HepG2 (cell line): ENCODE measurements around the gene PTPRD. TPM values are rescaled to one million over a fixed set of nuclear protein-coding genes. Genes with fewer than 3 reads are reported as not detected.

Source experiments
- ATAC-seq: fragments of 200-7000 bp; cut with Tn5 transposase; 3 replicates; pipeline ENCODE4 v1.9.1; 2020; ENCODE audit warnings: mild to moderate bottlenecking, moderate library complexity
- BruUV-seq: library from RNA; stranded (reverse); fragments of 400-500 nt; replicated peaks from 2 replicates; lab custom pipeline; 2021; lab: Mats Ljungman, UMichigan
- CTCF ChIA-PET: fragments of 300-600 bp; formaldehyde crosslinking; extraction: SDS; loops from one replicate; lab custom pipeline; 2021; ENCODE audit warnings: low total read pairs, inconsistent platforms, low intra/inter-chr PET ratio; lab: Yijun Ruan, JAX
- POLR2A ChIA-PET: fragments of 350-600 bp; sonication (Branson Sonifier 250); formaldehyde crosslinking; loops from one replicate; lab custom pipeline; 2020; ENCODE audit warnings: antibody characterized with exemption, inconsistent platforms; lab: Yijun Ruan, JAX
- DNase-seq: peaks from one replicate; pipeline ENCODE4 v3.0.0-alpha.2; 2015; ENCODE audit warnings: low spot score
- FAIRE-seq: peaks from 3 replicates; lab custom pipeline; 2011; peaks lifted over from hg19 to GRCh38; lab: Jason Lieb, UNC
- H2AFZ ChIP-seq: one replicate; pipeline ENCODE4 v1.6.1; 2011; ENCODE audit warnings: low read length, inconsistent platforms
- H3K27ac ChIP-seq: fragments of 300-600 bp; 3 replicates; pipeline ENCODE4 v1.8.0; 2011; ENCODE audit warnings: mixed run types, mild to moderate bottlenecking, mixed read lengths, low read length, inconsistent platforms; ENCODE audit not compliant: insufficient read depth; ENCODE audit errors: extremely low read length
- H3K27me3 ChIP-seq, 2 experiments: fragments of 200-600 bp in 1 of 2; 2 replicates in 1 of 2; 3 replicates in 1 of 2; pipeline versions ENCODE4 v1.6.0 to v1.8.0; 2011; ENCODE audit warnings: low read length in 2 of 2, mild to moderate bottlenecking in 2 of 2, moderate library complexity in 2 of 2, inconsistent platforms in 1 of 2; ENCODE audit not compliant: insufficient read depth in 2 of 2, control insufficient read depth in 1 of 2
- H3K36me3 ChIP-seq, 2 experiments: fragments of 200-600 bp in 1 of 2; replicated peaks in 1 of 2; 2 replicates in 1 of 2; 3 replicates in 1 of 2; pipeline versions ENCODE4 v1.5.1 to v1.8.0; 2011; ENCODE audit warnings: low read length in 2 of 2, inconsistent platforms in 1 of 2; ENCODE audit not compliant: insufficient read depth in 2 of 2, control insufficient read depth in 1 of 2
- H3K4me1 ChIP-seq: 2 replicates; pipeline ENCODE4 v1.5.1; 2012; ENCODE audit warnings: low read length, inconsistent platforms; ENCODE audit not compliant: insufficient read depth
- H3K4me2 ChIP-seq: 2 replicates; pipeline ENCODE4 v1.6.0; 2011; ENCODE audit warnings: low read depth, low read length, inconsistent platforms
- H3K4me3 ChIP-seq, 3 experiments: fragments of 200-600 bp in 1 of 3; sonication (generic), shearing (Covaris generic) in 1 of 3; replicated peaks in 1 of 3; 2 replicates each; pipeline ENCODE4 v1.5.1; 2011 to 2016; ENCODE audit warnings: low read length in 3 of 3, inconsistent platforms in 2 of 3, low read depth in 2 of 3, mild to moderate bottlenecking in 2 of 3, control low read depth in 1 of 3, mixed read lengths in 1 of 3; ENCODE audit not compliant: insufficient read depth in 1 of 3
- H3K79me2 ChIP-seq: one replicate; pipeline ENCODE4 v1.6.1; 2011; ENCODE audit warnings: low read length, inconsistent platforms; ENCODE audit not compliant: insufficient read depth
- H3K9ac ChIP-seq: 2 replicates; pipeline ENCODE4 v1.6.0; 2011; ENCODE audit warnings: mild to moderate bottlenecking, low read depth, low read length, inconsistent platforms; ENCODE audit not compliant: insufficient read depth
- H3K9me3 ChIP-seq: 2 replicates; pipeline ENCODE4 v1.5.1; 2012; ENCODE audit warnings: mild to moderate bottlenecking, low read length
- H4K20me1 ChIP-seq: 2 replicates; pipeline ENCODE4 v1.6.0; 2011; ENCODE audit warnings: inconsistent platforms, mild to moderate bottlenecking, low read length, moderate library complexity; ENCODE audit not compliant: insufficient read depth
- AGO1 ChIP-seq: fragments of 200-400 bp; formaldehyde crosslinking; IDR thresholded peaks from 2 replicates; pipeline ENCODE4 v1.6.1; 2017; ENCODE audit warnings: mild to moderate bottlenecking, low read depth, low read length, moderate library complexity; ENCODE audit not compliant: poor library complexity, severe bottlenecking
- CC2D1A ChIP-seq: sonication (generic); formaldehyde crosslinking; IDR thresholded peaks from 2 replicates; pipeline ENCODE4 v1.8.1; 2023; ENCODE audit warnings: mild to moderate bottlenecking, missing genetic modification reagents
- CEBPB ChIP-seq: IDR thresholded peaks from 2 replicates; pipeline ENCODE4 v1.6.1; 2011; ENCODE audit warnings: low read depth, low read length, improper control_type of control experiment, borderline replicate concordance
- GTF2F1 ChIP-seq: fragments of 150-350 bp; IDR thresholded peaks from 2 replicates; pipeline ENCODE4 v1.6.1; 2014; ENCODE audit warnings: low read length
- JUND ChIP-seq: sonication (generic); formaldehyde crosslinking; IDR thresholded peaks from 2 replicates; pipeline ENCODE4 v1.8.0; 2022; ENCODE audit warnings: mild to moderate bottlenecking, missing genetic modification reagents
- KLF16 ChIP-seq, 2 experiments: sonication (generic) in 1 of 2; formaldehyde crosslinking in 1 of 2; IDR thresholded peaks; 2 replicates each; pipeline versions ENCODE4 v1.6.1 to v1.8.0; 2016 to 2023; ENCODE audit warnings: missing genetic modification reagents in 2 of 2, missing compliant biosample characterization in 1 of 2
- REL ChIP-seq: sonication (generic); formaldehyde crosslinking; conservative IDR thresholded peaks from 2 replicates; pipeline ENCODE4 v1.8.0; 2022; ENCODE audit warnings: mild to moderate bottlenecking, missing genetic modification reagents, moderate library complexity
- SP1 ChIP-seq, 2 experiments: fragments of 450-650 bp in 1 of 2; sonication (generic) in 1 of 2; formaldehyde crosslinking in 1 of 2; IDR thresholded peaks; 2 replicates each; pipeline versions ENCODE4 v1.4.0 to v1.6.1; 2016 to 2020; ENCODE audit warnings: missing genetic modification reagents in 1 of 2
- WIZ ChIP-seq: sonication (generic); formaldehyde crosslinking; IDR thresholded peaks from 2 replicates; pipeline ENCODE4 v1.5.1; 2020; ENCODE audit warnings: mild to moderate bottlenecking, missing genetic modification reagents
- ZBTB38 ChIP-seq: sonication (generic); formaldehyde crosslinking; IDR thresholded peaks from 2 replicates; pipeline ENCODE4 v1.5.1; 2020; ENCODE audit warnings: mild to moderate bottlenecking, missing genetic modification reagents
- ZFYVE20 ChIP-seq: sonication (generic); formaldehyde crosslinking; IDR thresholded peaks from 2 replicates; pipeline ENCODE4 v1.8.0; 2023; ENCODE audit warnings: low read depth, mild to moderate bottlenecking, moderate library complexity, missing genetic modification reagents, borderline replicate concordance
- ZNF496 ChIP-seq: sonication (generic); formaldehyde crosslinking; IDR thresholded peaks from 2 replicates; pipeline ENCODE4 v1.8.1; 2023; ENCODE audit warnings: mild to moderate bottlenecking, moderate library complexity, missing genetic modification reagents; ENCODE audit not compliant: insufficient replicate concordance
- WGBS: methylation state at CpG from one replicate; pipeline ENCODE4 v1.1.6; 2017; ENCODE audit warnings: low lambda C conversion rate; 5-methylcytosine and 5-hydroxymethylcytosine counted together
- in situ Hi-C: cut with HindIII; loops from 2 replicates; pipeline ENCODE4 v1.10.0; 2017; ENCODE audit warnings: low pct_unique_long_range_greater_than_20kb; ENCODE audit not compliant: extremely low pct_ligation_motif_present
- intact Hi-C: fragments of 100-400 bp; cut with micrococcal nuclease; formaldehyde crosslinking; loops from one replicate; pipeline ENCODE4 v1.10.0; 2022; ENCODE audit not compliant: unreplicated experiment
- polyA plus RNA-seq, 8 experiments: library from polyadenylated mRNA; depleted of rRNA in 3 of 8; stranded (reverse) in 7 of 8; unstranded in 1 of 8; fragments of >200 nt; fragmentation: Illumina TruSeq in 4 of 8; extraction: Trizol in 4 of 8; gene quantifications; 2 replicates each; pipeline versions ENCODE4 v1.2.1 to v1.2.3, GENCODE V29; 2011 to 2016; ENCODE audit warnings: low read depth in 4 of 8, missing spikeins in 1 of 8, mixed read lengths in 1 of 8; ENCODE audit not compliant: insufficient read depth in 1 of 8
- total RNA-seq, 5 experiments: library from RNA; depleted of rRNA; stranded (reverse); fragments of >200 nt; fragmentation: Illumina TruSeq; extraction: Trizol; gene quantifications; 2 replicates each; pipeline ENCODE4 v1.2.3, GENCODE V29; 2016; ENCODE audit warnings: low read depth in 1 of 5
- TF ChIP-seq, protein P1 (sequence below): sonication (generic); formaldehyde crosslinking; IDR thresholded peaks from 2 replicates; pipeline ENCODE4 v1.5.0; 2020; ENCODE audit warnings: missing genetic modification reagents
- TF ChIP-seq, protein P2 (sequence below): sonication (generic); formaldehyde crosslinking; IDR thresholded peaks from 2 replicates; pipeline ENCODE4 v1.4.0; 2020; ENCODE audit warnings: mild to moderate bottlenecking, missing genetic modification reagents

Gene PTPRD
- total and polyA plus RNA-seq, 2 of the 13 experiments (the other 11 are each of a cell fraction or from before 2014, with no cell fraction given) = 0.05 TPM; not detected in 1

DNA sequence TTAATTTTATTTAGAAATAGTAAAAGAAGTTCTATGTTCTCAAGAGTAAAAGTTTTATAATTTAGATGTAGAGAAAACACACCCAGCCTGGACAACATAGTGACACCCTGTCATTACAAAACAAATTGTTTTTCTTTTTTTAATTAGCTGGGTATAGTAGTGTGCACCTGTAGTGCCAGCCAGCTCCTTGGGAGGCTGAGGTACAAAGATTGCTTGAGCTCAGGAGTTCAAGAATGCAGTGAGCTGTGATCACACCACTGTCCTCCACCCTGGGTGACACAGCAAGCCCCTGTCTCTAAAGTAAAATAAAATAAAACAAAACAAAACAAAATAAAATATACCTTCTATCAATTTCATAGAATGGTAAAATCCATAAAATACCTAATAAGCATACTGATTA lies 1795.5 kb downstream of the PTPRD start (continued):
- TF ChIP-seq SP1 (IDR thresholded peaks at IDR 0.05) (no peak), SP1 (CRISPR knock-in tag; IDR thresholded peaks at IDR 0.05) (no peak), ZBTB38 (CRISPR knock-in tag) (no peak), CC2D1A (CRISPR knock-in tag) (no peak), ZFYVE20 (CRISPR knock-in tag) (no peak), AGO1 (no peak)
- TF ChIP-seq, protein P1, sequence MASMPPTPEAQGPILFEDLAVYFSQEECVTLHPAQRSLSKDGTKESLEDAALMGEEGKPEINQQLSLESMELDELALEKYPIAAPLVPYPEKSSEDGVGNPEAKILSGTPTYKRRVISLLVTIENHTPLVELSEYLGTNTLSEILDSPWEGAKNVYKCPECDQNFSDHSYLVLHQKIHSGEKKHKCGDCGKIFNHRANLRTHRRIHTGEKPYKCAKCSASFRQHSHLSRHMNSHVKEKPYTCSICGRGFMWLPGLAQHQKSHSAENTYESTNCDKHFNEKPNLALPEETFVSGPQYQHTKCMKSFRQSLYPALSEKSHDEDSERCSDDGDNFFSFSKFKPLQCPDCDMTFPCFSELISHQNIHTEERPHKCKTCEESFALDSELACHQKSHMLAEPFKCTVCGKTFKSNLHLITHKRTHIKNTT (CRISPR knock-in tag) = no peak

DNA sequence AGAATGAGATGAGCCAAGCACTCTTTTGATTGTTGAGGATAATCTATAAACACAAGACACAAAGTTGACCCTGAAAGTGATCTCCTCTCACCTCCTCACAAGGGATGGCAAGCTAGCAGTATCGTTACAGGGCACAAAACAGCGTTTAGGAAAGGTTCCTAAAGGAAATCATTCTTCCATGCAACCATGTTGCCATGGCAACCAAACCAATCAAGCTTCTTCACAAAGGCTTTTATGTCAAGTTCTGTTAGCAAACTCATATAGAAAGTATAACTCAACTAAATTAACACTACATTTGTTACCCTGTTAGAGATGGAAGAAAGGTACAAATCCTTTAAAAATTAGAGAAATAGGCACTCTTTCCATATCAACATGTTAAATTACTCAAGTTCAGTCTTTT lies 1796.4 kb downstream of the PTPRD start:
- H3K27me3 ChIP-seq = no peaks in the 10 kb centered on the region
- no peak overlapping the region for H3K4me3 ChIP-seq
- H3K9me3 ChIP-seq = no peaks in the 10 kb centered on the region
- DNase-seq (no peak), ATAC-seq (no peak), FAIRE-seq (no peak)
- H3K4me2 ChIP-seq = no peak overlapping the region
- no peaks in the 10 kb centered on the region for H4K20me1 ChIP-seq
- CTCF ChIA-PET = no interaction called here
- POLR2A ChIA-PET = no interaction called here
- in situ Hi-C loops (no loop called here), intact Hi-C loops (no loop called here)
- H3K4me1 ChIP-seq = no peaks in the 10 kb centered on the region
- no peak overlapping the region for H2AFZ ChIP-seq
- no TSS peak for BruUV-seq
- H3K79me2 ChIP-seq = no peaks in the 10 kb centered on the region
- TF ChIP-seq KLF16 (CRISPR knock-in tag; IDR thresholded peaks at IDR 0.05) = no peak
- TF ChIP-seq, protein P2, sequence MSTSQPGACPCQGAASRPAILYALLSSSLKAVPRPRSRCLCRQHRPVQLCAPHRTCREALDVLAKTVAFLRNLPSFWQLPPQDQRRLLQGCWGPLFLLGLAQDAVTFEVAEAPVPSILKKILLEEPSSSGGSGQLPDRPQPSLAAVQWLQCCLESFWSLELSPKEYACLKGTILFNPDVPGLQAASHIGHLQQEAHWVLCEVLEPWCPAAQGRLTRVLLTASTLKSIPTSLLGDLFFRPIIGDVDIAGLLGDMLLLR (CRISPR knock-in tag) = no peak
- TF ChIP-seq REL (CRISPR knock-in tag) = no peak
- no peak for TF ChIP-seq WIZ (CRISPR knock-in tag)
- TF ChIP-seq CEBPB = no peak
- no peak for TF ChIP-seq ZNF496 (CRISPR knock-in tag)
- TF ChIP-seq GTF2F1 = no peak
- no peak for TF ChIP-seq JUND
- H3K9ac ChIP-seq = no peak overlapping the region
- WGBS = 0% methylated on average over 2 of the region's 2 CpGs
- H3K36me3 ChIP-seq = no peaks in the 10 kb centered on the region
- H3K27ac ChIP-seq = no peak overlapping the region
